ENCODE measurements around the gene ERG28.
"Not testable (repeated sequence)": the region's sequence is repeated elsewhere in the genome, so short reads cannot be mapped to it uniquely, and the experiment has no call there.

Gene ERG28

DNA sequence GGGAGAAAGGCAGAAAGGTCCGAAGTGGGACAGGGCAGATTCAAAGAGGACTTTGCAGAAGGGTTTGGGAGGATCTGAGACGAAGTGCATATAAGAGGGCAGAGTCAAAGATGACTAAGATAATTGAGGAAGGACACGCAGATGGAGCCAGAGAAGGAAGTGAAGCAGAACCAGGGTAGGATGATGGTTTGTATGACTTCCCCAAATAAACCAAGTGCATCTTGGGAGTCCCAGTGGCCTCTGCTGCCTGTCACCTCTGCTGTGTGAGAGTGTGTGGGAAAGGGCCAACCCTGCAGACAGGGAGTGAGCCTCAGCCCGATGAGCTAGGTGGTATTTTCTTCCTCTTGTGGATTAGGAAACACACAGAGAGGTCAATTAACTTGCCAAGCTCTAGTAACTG lies 45.5 kb downstream of the ERG28 start:
- no peak for DNase-seq

- no peak for DNase-seq
These were observed 46.5 kb downstream of the ERG28 start for GRCh38 chr14:75614179-75614578.

DNA sequence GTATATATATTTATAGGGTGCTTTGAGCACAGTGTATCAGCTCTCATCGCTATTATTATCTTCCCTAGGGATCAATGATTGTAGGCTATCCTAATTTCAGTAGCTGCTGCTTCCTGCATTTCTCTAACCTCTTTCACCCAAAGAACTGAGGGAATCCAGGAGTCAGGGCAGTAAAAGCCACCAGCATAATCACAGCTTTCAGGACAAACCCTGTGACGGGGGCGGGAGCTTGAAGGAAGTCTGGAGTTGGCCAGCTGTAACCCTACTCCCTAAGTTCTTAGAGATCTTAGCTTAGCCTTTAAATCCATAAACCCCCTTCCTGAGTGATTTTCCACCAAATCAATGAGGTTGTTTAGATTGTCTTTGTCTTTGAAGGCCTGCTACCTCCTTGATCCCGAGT lies 48.5 kb downstream of the ERG28 start:
- DNase-seq: no peak

DNA sequence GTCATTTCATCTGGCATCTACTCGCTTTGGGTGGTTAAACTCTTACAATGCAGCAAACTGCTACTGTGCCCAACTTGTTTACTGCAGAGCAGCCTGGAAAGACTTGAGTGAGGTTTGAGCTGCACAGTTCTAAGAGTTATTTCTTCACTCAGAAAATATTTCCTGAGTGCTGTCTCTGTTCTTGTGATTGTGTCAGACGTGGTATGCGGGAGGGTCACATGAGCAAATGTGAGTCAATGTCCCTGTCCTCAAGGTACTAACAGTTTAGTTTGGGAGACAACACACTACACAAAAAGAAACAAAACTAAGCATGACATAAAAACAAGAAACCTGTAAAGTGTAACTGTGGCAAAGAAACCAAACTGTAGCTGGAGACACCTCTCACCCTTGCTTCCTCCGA lies 49.8 kb downstream of the ERG28 start:
- DNase-seq: no peak

DNA sequence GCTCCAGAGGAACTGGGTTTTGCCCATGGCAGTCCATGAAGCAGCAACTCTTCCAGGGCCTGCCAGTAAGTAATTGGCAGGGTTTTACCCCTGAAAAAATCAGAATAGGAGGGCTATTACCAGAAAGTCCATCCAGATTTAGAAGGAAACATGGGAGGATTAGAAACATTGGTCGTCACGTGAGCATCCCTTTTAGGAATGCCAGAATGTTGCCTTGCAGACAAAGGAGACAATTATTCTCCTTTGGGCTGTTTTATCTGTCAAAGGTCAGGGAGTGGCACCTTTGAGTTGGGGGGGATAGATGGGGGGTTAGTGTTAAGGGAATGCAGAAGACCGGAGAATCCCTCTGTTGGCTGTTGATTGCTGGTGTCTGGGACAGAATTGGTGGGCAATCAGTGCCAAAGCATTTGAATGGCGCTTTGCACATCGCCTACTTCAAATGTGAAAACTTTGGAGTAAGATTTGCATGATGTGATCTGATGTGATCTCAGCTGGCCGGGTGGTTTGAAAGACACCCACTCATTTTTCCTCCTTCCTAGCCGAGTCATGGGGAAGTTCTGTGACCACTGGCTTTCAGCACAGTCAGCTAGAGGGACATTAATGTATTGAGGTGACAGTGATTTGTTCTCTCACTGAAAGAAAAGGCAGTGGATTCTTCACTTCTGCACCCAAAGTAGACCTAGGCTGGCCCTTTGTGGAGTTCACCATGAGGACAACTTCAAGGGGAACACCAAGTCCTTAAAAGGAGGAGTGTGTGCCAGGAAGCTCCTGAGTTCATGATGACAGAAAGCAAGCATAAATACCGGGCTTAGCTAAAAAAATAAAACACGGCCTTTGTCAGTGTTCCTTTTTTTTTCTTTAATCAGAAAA lies 50.8 kb downstream of the ERG28 start:
- DNase-seq: no peak

GRCh38 chr14:75609116-75609515 lies 51.6 kb downstream of the ERG28 start:
- no peak for DNase-seq

DNA sequence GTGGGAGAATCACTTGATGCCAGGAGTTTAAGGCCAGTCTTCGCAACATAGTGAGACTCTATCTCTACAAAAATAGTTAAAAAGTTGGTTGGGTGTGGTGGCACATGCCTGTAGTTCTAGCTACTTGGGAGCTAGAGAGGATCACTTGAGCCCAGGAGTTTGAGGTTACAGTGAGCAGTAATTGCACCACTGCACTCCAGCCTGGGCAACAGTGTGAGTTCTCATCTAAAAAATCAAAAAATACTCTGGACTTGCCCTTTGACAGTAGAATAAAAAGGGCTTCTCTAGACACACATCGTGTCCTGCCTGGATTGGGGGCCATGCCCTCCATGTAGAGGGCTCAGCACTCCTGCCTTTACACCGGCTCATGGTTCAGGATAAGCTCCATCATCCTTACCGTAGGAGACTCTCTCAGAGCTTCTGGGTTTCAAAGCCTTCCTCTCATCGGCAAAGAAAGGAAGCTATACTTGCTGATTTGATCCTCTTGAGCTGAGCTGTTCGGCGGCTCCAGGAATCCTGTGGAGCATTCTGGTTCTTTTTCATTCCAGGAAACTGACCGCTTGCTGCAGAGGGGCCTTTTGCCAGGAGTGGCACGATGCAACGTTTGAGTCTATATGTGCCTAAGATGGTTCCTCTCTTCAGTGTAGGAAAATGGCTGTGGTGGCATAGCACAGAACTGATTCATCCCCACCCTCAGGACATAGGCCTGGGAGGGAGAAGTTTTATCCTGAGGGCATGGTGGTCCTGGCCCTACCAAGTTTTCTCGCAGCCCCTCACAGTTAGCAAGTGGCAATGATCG lies 52.6 kb downstream of the ERG28 start:
- DNase-seq: no peak

DNA sequence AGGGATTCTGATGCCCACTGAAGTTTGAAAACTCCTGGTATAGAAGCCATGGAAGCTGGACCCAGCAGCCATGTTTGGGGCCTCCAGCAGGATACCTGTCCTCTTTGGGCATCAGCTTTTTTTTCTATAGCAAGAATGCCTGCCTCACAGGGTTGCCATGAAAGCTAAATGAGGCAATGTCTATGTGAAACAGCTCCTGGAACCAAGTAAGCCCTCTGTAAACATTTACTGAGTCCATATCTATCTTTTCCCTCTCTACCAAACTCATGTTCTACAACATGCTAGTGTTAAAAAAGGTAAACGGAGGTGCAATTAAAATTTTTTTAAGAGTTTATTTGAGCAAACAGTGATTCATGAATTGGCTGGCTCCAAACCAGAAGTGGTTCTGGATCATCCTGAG lies 53.6 kb downstream of the ERG28 start:
- no peak for DNase-seq

DNA sequence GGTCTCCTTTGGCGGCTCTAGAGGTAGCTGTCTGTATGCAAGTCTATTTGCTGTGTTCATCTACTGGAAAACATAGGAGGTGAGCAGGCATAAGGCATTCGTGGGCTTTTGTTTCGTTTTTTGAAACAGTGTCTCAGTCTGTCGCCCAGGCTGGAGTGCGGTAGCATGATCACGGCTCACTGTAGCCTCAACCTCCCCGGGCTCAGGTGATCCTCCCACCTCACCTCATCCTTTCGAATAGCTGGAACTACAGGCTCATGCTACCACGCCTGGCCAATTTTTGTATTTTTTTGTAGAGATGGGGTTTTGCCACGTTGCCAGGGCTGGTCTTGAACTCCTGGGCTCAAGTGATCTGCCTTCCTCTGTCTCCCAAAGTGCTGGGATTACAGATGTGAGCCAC lies 54.8 kb downstream of the ERG28 start:
- DNase-seq: no peak

- DNase-seq: no peak
These were observed 55.5 kb downstream of the ERG28 start for GRCh38 chr14:75604979-75605851.

- no peak for DNase-seq
These were observed 58.2 kb downstream of the ERG28 start for GRCh38 chr14:75602503-75602902.

DNA sequence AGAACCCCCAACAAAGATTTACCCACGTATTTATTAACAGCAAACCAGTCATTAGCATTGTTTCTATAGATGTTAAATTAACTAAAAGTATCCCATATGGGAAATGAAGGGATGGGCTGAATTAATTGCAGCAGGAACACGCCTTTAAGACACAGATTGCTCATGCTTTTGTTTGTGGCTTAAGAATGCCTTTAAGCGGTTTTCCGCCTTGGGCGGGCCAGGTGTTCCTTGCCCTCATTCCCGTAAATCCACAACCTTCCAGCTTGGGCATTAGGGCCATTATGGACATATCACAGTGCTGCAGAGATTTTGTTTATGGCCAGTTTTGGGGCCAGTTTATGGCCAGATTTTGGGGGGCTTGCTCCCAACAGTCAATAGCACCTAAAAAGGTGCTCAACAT lies 59.6 kb downstream of the ERG28 start:
- DNase-seq: not testable (repeated sequence)

DNA sequence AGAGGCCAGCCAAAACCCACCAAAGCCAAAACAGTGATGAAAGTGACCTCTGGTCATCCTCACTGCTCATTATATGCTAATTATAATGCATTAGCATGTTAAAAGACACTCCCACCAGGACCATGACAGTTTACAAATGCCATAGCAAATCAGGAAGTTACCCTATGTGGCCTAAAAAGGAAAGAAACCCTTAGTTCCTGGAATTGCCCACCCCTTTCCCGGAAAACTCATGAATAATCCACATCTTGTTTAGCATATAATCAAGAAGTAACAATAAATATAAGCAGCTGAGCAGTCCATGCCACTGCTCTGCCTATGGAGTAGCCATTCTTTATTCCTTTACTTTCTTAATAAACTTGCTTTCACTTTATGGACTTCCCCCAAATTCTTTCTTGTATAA lies 60.6 kb downstream of the ERG28 start:
- DNase-seq: not testable (repeated sequence)
